ENCODE data around the gene ITM2B. TPM values are rescaled to one million over a fixed set of nuclear protein-coding genes. Genes with fewer than 3 reads are reported as not detected.
A peak's percentile ranks its signal among the peaks of the same experiment; 100 is the strongest.

Gene ITM2B
- total and polyA plus RNA-seq, 2 donors (not counting 1 experiment from before 2014, with no cell fraction given), result 122 to 177 TPM

GRCh38 chr13:48260970-48261369 lies 28.0 kb downstream of the ITM2B start:
- TF ChIP-seq EZH2 (IDR thresholded peaks at IDR 0.05; ENCODE audit: borderline replicate concordance, insufficient read depth, low read depth, low read length, poor library complexity, severe bottlenecking) (no peak), CTCF (IDR thresholded peaks at IDR 0.05) (no peak)
- Mint-ChIP-seq H3K4me3 (no peak overlapping the region), H3K27ac (no peak overlapping the region), H3K4me1 (peaks cover 32% of the 10 kb centered on the region), H3K27me3 (no peaks in the 10 kb centered on the region), H3K9me3 (ENCODE audit: insufficient read depth) (no peaks in the 10 kb centered on the region)
- H3K4me3 ChIP-seq (ENCODE audit: control extremely low read depth in 1 of 5, extremely low read depth in 1 of 5, insufficient read depth in 1 of 5, low read depth in 2 of 5, low read length in 4 of 5), result no peak overlapping the region
- POLR2A ChIA-PET, result no interaction called here
- H3K27ac ChIP-seq (ENCODE audit: low read length in 2 of 2), result no peak overlapping the region
- H3K79me2 ChIP-seq (ENCODE audit: control insufficient read depth, insufficient read depth, low read length), result peaks cover 20% of the 10 kb centered on the region
- peaks cover 0 to 1% (median 0%) of the 10 kb centered on the region in 3 donors for H3K9me3 ChIP-seq (ENCODE audit: control extremely low read depth in 1 of 3, control insufficient read depth in 2 of 3, insufficient read depth in 1 of 3, low read length in 2 of 3)
- WGBS (ENCODE audit: insufficient coverage), result no CpG with 5 or more reads among the region's 4 CpGs
- no peak for ATAC-seq (ENCODE audit: low read depth)
- H2AFZ ChIP-seq (ENCODE audit: insufficient read depth, low read depth, low read length, poor library complexity, severe bottlenecking), result no peak overlapping the region
- no peak for DNase-seq
- intact Hi-C loops (cut with micrococcal nuclease), result no loop called here
- peaks cover 8% of the 10 kb centered on the region for H4K20me1 ChIP-seq (ENCODE audit: control insufficient read depth, insufficient read depth, low read length, poor library complexity, severe bottlenecking)
- peaks cover 33 to 35% of the 10 kb centered on the region in 2 donors for H3K4me1 ChIP-seq (ENCODE audit: control insufficient read depth in 2 of 2, insufficient read depth in 2 of 2, low read length in 2 of 2)
- H3K36me3 ChIP-seq (replicated peaks in 1 of 2; ENCODE audit: control extremely low read depth in 1 of 2, control insufficient read depth in 1 of 2, extremely low read depth in 1 of 2, insufficient read depth in 2 of 2, low read length in 1 of 2), result peaks cover 10 to 64% of the 10 kb centered on the region in 2 experiments
- CTCF ChIA-PET, result no interaction called here
- no peak overlapping the region for H3K4me2 ChIP-seq (replicated peaks; ENCODE audit: low read depth, low read length, poor library complexity, severe bottlenecking)
- no peak overlapping the region for H3K9ac ChIP-seq (ENCODE audit: low read length)
- H3K27me3 ChIP-seq (replicated peaks in 1 of 4; ENCODE audit: control extremely low read depth in 1 of 4, control insufficient read depth in 3 of 4, insufficient read depth in 4 of 4, low read length in 3 of 4), result no peaks in the 10 kb centered on the region

GRCh38 chr13:48263196-48263595 lies 30.2 kb downstream of the ITM2B start:
- H3K36me3 ChIP-seq (replicated peaks in 1 of 2; ENCODE audit: control extremely low read depth in 1 of 2, control insufficient read depth in 1 of 2, extremely low read depth in 1 of 2, insufficient read depth in 2 of 2, low read length in 1 of 2), result peaks cover 8 to 49% of the 10 kb centered on the region in 2 experiments
- Mint-ChIP-seq H3K27ac (peak overlapping the region; percentile 80), H3K4me3 (peak overlapping the region; percentile 61), H3K4me1 (peaks cover 47% of the 10 kb centered on the region), H3K9me3 (ENCODE audit: insufficient read depth) (no peaks in the 10 kb centered on the region), H3K27me3 (no peaks in the 10 kb centered on the region)
- H3K27ac ChIP-seq (ENCODE audit: low read length in 2 of 2), result peak overlapping the region in 1 of 2 donors; percentile 80
- DNase-seq (no peak), ATAC-seq (ENCODE audit: low read depth) (no peak)
- POLR2A ChIA-PET, result interaction anchor here (1.1 to 1.6 kb wide), 2 partner anchors 28 to 30 kb away, joined by 3 to 4 read pairs; partner anchors contain the start of gene ITM2B
- peaks cover 5% of the 10 kb centered on the region for H3K79me2 ChIP-seq (ENCODE audit: control insufficient read depth, insufficient read depth, low read length)
- H3K4me2 ChIP-seq (replicated peaks; ENCODE audit: low read depth, low read length, poor library complexity, severe bottlenecking), result peak overlapping the region; percentile 78
- H4K20me1 ChIP-seq (ENCODE audit: control insufficient read depth, insufficient read depth, low read length, poor library complexity, severe bottlenecking), result peaks cover 8% of the 10 kb centered on the region
- H3K27me3 ChIP-seq (replicated peaks in 1 of 4; ENCODE audit: control extremely low read depth in 1 of 4, control insufficient read depth in 3 of 4, insufficient read depth in 4 of 4, low read length in 3 of 4), result no peaks in the 10 kb centered on the region
- WGBS (ENCODE audit: insufficient coverage), result 100% methylated on average over 1 of the region's 1 CpG
- H3K4me1 ChIP-seq (ENCODE audit: control insufficient read depth in 2 of 2, insufficient read depth in 2 of 2, low read length in 2 of 2), result peaks cover 44 to 47% of the 10 kb centered on the region in 2 donors
- peak overlapping the region; percentile 3 for H3K9ac ChIP-seq (ENCODE audit: low read length)
- TF ChIP-seq EZH2 (IDR thresholded peaks at IDR 0.05; ENCODE audit: borderline replicate concordance, insufficient read depth, low read depth, low read length, poor library complexity, severe bottlenecking) (no peak), CTCF (IDR thresholded peaks at IDR 0.05) (no peak)
- H2AFZ ChIP-seq (ENCODE audit: insufficient read depth, low read depth, low read length, poor library complexity, severe bottlenecking), result no peak overlapping the region
- peaks cover 0 to 1% (median 0%) of the 10 kb centered on the region in 3 donors for H3K9me3 ChIP-seq (ENCODE audit: control extremely low read depth in 1 of 3, control insufficient read depth in 2 of 3, insufficient read depth in 1 of 3, low read length in 2 of 3)
- intact Hi-C loops (cut with micrococcal nuclease), result no loop called here
- CTCF ChIA-PET, result interaction anchor here (1.1 to 1.6 kb wide), 2 partner anchors 27 to 61 kb away, joined by 4 to 5 read pairs; no protein-coding TSS in a partner anchor
- no peak overlapping the region for H3K4me3 ChIP-seq (ENCODE audit: control extremely low read depth in 1 of 5, extremely low read depth in 1 of 5, insufficient read depth in 1 of 5, low read depth in 2 of 5, low read length in 4 of 5)
